ENCODE results near the gene SMYD5. TPM values are rescaled to one million over a fixed set of nuclear protein-coding genes. Genes with fewer than 3 reads are reported as not detected.

SMYD5 gene
- polyA plus RNA-seq, 1 of the 3 experiments (the other 2 are of a cell fraction) = 21.4 TPM

GRCh38 chr2:73223821-73224220 lies 9.8 kb downstream of the SMYD5 start:
- H3K27ac ChIP-seq (ENCODE audit: low read depth in 2 of 2, low read length in 1 of 2) = no peak overlapping the region
- H4K20me1 ChIP-seq (ENCODE audit: insufficient read depth) = no peaks in the 10 kb centered on the region
- TF ChIP-seq POLR2AphosphoS5 (IDR thresholded peaks at IDR 0.05; ENCODE audit: low read depth, low read length) = no peak
- TF ChIP-seq ELF1 (IDR thresholded peaks at IDR 0.05) = no peak
- no peak for TF ChIP-seq EZH2phosphoT487 (IDR thresholded peaks at IDR 0.05; ENCODE audit: borderline replicate concordance, low read depth)
- TF ChIP-seq CHD2 (IDR thresholded peaks at IDR 0.05; ENCODE audit: low read length, partially characterized antibody) = no peak
- no peak for TF ChIP-seq RAD21 (IDR thresholded peaks at IDR 0.05; ENCODE audit: low read length)
- no peak for TF ChIP-seq USF2 (IDR thresholded peaks at IDR 0.05; ENCODE audit: borderline replicate concordance, low read depth, low read length)
- TF ChIP-seq FOSL2 (IDR thresholded peaks at IDR 0.05; ENCODE audit: borderline replicate concordance, low read depth) = no peak
- TF ChIP-seq TCF12 (IDR thresholded peaks at IDR 0.05) = no peak
- TF ChIP-seq RFX5 (IDR thresholded peaks at IDR 0.05; ENCODE audit: low read length) = no peak
- H3K4me2 ChIP-seq = no peak overlapping the region
- POLR2A ChIA-PET = no interaction called here
- DNase-seq = no peak
- no peak overlapping the region for H3K9ac ChIP-seq
- no peak overlapping the region for H3K4me3 ChIP-seq (ENCODE audit: low read depth in 2 of 2, low read length in 1 of 2)
- H3F3A ChIP-seq (replicated peaks; ENCODE audit: insufficient read depth) = no peaks in the 10 kb centered on the region
- 90% methylated on average over 4 of the region's 4 CpGs for WGBS (ENCODE audit: low lambda C conversion rate)
- no peaks in the 10 kb centered on the region for H3K27me3 ChIP-seq (ENCODE audit: insufficient read depth)
- no peaks in the 10 kb centered on the region for H3K9me2 ChIP-seq
- H3K9me3 ChIP-seq = no peaks in the 10 kb centered on the region
- CTCF ChIA-PET = interaction anchor here (1.1 to 4.6 kb wide), 3 partner anchors 11 to 60 kb away, joined by 3 to 17 read pairs (median 11); no protein-coding TSS in a partner anchor
- H3K36me3 ChIP-seq (replicated peaks in 1 of 2; ENCODE audit: control insufficient read depth in 1 of 2, insufficient read depth in 2 of 2, low read length in 1 of 2) = peaks cover 13 to 48% of the 10 kb centered on the region in 2 experiments
- peaks cover 6% of the 10 kb centered on the region; the same call in 1 of the 2 replicates for H3K79me2 ChIP-seq (ENCODE audit: insufficient read depth)
- no peaks in the 10 kb centered on the region for H3K4me1 ChIP-seq (ENCODE audit: control insufficient read depth in 1 of 2, insufficient read depth in 2 of 2, low read depth in 1 of 2, low read length in 1 of 2)
- H2AFZ ChIP-seq (ENCODE audit: low read depth) = no peak overlapping the region

GRCh38 chr2:73225513-73226360 lies 11.7 kb downstream of the SMYD5 start:
- H3K4me3 ChIP-seq (ENCODE audit: low read depth in 2 of 2, low read length in 1 of 2) = no peak overlapping the region
- no peaks in the 10 kb centered on the region for H3K9me3 ChIP-seq
- TF ChIP-seq TEAD4 (IDR thresholded peaks at IDR 0.05; ENCODE audit: borderline replicate concordance, insufficient read depth) (no peak), EZH2phosphoT487 (IDR thresholded peaks at IDR 0.05; ENCODE audit: borderline replicate concordance, low read depth) (no peak), FOXM1 (IDR thresholded peaks at IDR 0.05; ENCODE audit: low read depth) (no peak), MXI1 (IDR thresholded peaks at IDR 0.05; ENCODE audit: low read depth, low read length) (no peak), TCF12 (IDR thresholded peaks at IDR 0.05) (no peak), SIN3A (IDR thresholded peaks at IDR 0.05; ENCODE audit: borderline replicate concordance, low read depth, low read length) (no peak), PBX3 (IDR thresholded peaks at IDR 0.05) (no peak), JUND (IDR thresholded peaks at IDR 0.05) (no peak), MAX (IDR thresholded peaks at IDR 0.05; ENCODE audit: low read depth) (no peak), RAD21 (IDR thresholded peaks at IDR 0.05; ENCODE audit: low read length) (no peak), RCOR1 (IDR thresholded peaks at IDR 0.05; ENCODE audit: low read length) (no peak), USF2 (IDR thresholded peaks at IDR 0.05; ENCODE audit: borderline replicate concordance, low read depth, low read length) (no peak), FOSL2 (IDR thresholded peaks at IDR 0.05; ENCODE audit: borderline replicate concordance, low read depth) (no peak), YY1 (IDR thresholded peaks at IDR 0.05; ENCODE audit: low read depth) (no peak), USF1 (IDR thresholded peaks at IDR 0.05; ENCODE audit: borderline replicate concordance, low read depth) (no peak), NRF1 (IDR thresholded peaks at IDR 0.05; ENCODE audit: low read depth, low read length) (no peak), GABPA (IDR thresholded peaks at IDR 0.05; ENCODE audit: low read depth) (no peak), RFX5 (IDR thresholded peaks at IDR 0.05; ENCODE audit: low read length) (no peak)
- DNase-seq = no peak
- no peak overlapping the region for H2AFZ ChIP-seq (ENCODE audit: low read depth)
- ChIA-PET CTCF (interaction anchor here (1.3 to 2.4 kb wide), 2 partner anchors 13 to 48 kb away, joined by 5 to 11 read pairs; no protein-coding TSS in a partner anchor), POLR2A (no interaction called here)
- no peaks in the 10 kb centered on the region for H3K27me3 ChIP-seq (ENCODE audit: insufficient read depth)
- no peaks in the 10 kb centered on the region for H3F3A ChIP-seq (replicated peaks; ENCODE audit: insufficient read depth)
- no peaks in the 10 kb centered on the region for H3K9me2 ChIP-seq
- H3K36me3 ChIP-seq (replicated peaks in 1 of 2; ENCODE audit: control insufficient read depth in 1 of 2, insufficient read depth in 2 of 2, low read length in 1 of 2) = peaks cover 13 to 45% of the 10 kb centered on the region in 2 experiments
- no peaks in the 10 kb centered on the region for H3K4me1 ChIP-seq (ENCODE audit: control insufficient read depth in 1 of 2, insufficient read depth in 2 of 2, low read depth in 1 of 2, low read length in 1 of 2)
- WGBS (ENCODE audit: low lambda C conversion rate) = 97% methylated on average over 8 of the region's 9 CpGs
- no peak overlapping the region for H3K4me2 ChIP-seq
- H3K27ac ChIP-seq (ENCODE audit: low read depth in 2 of 2, low read length in 1 of 2) = no peak overlapping the region
- no peak overlapping the region for H3K9ac ChIP-seq
- no peaks in the 10 kb centered on the region for H4K20me1 ChIP-seq (ENCODE audit: insufficient read depth)
- no peaks in the 10 kb centered on the region for H3K79me2 ChIP-seq (ENCODE audit: insufficient read depth)

Data from SK-N-SH (cell line).